HCEC 1CT (cell line): ENCODE data around the gene PLXNB2.

Experiments
- DNase-seq: peaks from one replicate; pipeline ENCODE4 v3.0.0-alpha.2; 2017

The PLXNB2 gene

DNA sequence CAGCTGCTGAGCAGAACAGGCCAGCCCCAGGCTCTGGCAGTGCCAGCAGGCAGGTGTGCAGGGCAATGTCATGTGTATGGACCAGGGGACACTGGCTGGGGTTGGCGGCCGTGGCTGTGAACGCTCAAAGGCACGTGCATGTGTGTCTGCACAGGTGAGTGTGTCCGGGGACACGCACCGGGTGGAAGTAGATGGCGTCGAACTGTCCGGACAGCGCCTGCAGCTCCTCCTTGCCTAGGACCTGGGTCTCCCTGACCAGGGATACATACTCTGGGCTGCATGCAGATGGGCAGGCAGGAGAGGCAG, 57.2 kb downstream of the PLXNB2 start:
- DNase-seq = no peak

- no peak for DNase-seq
These were observed 57.9 kb downstream of the PLXNB2 start for GRCh38 chr22:50249341-50250248.

DNA sequence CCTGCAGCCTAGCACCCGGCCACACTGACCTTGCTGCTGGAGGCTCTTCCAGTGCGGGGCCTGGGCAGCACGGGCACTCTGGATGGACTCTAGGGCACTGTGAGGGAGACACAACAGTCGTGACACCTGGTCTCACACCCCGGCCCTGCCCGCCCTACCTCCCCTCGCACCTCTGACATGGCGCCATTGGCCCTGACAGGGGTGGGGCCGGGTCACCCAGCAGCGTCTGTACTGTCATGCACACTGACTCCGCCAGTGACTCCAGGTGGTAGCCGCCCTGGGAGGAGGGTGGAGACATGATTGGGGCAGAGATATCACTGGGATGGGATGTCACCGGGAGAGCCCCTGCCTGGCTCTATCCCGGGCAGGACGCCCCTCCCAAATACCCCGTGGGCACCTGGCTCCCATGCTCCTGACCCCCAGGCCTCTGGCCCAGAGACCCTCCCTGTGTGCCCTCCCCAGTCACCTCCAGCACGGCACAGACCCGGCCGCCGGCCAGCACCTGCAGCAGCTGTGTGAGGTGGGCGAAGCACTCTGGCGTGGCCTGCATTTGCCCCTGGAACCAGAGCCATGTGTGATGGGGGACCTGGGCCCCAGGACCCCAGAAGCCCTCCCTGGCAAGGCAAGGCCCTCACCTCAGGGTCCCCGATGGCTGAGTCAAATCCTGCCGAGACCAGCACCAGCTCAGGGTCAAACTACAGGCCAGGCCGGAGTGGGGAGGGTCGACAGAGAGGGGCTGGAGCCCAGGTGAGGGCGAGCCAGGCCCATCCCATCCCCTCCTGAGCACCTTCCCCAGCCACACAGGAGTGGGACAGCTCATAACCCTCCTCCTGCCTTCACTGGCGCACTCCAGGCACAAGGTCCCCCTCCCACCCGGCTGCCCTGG, 59.0 kb downstream of the PLXNB2 start:
- DNase-seq = no peak

DNA sequence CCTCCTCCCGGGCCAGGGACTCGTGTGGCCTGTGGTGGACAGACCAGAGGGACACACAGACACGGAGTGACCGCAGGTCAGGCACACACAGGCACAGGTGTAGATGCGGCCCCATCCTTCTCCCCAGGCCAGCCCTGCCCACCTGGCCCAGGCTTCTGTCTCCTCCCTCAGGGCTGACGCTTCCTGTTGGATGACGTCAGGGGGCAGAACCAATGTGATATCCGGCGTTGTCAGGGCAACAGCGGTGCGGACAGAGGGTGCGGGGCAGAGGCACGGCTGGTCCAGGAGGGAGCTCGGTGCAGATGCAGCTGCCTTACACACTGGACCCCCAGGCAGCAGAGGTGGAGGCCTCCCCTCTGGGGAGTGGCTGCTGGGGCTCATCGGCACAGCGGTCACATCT, 59.7 kb downstream of the PLXNB2 start:
- no peak for DNase-seq

- DNase-seq = no peak
These were observed 60.9 kb downstream of the PLXNB2 start for GRCh38 chr22:50246242-50247175.

GRCh38 chr22:50245214-50246072, 62.0 kb downstream of the PLXNB2 start:
- no peak for DNase-seq

DNA sequence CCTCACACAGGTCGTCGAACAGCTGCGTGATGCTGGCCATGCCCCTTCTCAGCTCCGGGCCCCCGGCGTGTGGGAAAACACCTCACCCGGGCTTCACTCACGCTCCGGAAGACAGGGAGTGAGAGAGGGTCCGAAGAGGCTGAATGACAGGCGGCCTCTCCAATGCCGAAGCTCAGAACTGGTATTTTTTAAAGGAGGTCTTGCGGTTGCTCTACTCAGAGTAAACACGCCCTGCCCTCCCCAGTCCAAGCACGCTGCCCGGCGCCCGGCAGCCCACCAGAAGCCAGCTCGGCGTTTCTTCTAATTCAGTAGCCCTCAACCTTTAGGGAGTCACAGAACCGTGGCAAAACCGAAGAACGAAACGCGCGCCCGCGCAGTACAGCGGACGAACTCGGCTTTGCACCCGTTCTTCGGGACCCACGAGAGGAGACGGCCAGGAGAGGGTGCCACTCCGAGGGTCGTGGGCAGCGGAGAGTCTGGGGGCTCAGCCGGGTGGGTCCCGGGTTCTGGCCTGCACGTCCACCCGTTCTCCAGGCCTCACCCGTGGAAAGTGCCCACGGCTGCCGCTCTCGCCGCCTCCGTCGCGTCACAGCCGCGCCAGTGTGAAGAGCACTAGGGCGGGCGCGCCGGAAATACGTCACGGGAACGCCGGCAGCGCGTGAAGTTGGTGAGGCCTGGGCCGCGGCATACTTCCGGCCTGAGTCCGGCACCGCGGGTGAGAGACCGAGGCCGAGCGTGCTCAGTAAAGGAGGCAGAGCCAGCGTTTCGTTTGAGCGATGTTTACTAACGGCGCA, 62.8 kb downstream of the PLXNB2 start, which contains the start of gene TUBGCP6:
TUBGCP6 (minus strand) TSS at position 604 of the 794 bp plus-strand sequence; CDS start at position 40, 564 bp downstream.
- DNase-seq = peak; percentile 86

DNA sequence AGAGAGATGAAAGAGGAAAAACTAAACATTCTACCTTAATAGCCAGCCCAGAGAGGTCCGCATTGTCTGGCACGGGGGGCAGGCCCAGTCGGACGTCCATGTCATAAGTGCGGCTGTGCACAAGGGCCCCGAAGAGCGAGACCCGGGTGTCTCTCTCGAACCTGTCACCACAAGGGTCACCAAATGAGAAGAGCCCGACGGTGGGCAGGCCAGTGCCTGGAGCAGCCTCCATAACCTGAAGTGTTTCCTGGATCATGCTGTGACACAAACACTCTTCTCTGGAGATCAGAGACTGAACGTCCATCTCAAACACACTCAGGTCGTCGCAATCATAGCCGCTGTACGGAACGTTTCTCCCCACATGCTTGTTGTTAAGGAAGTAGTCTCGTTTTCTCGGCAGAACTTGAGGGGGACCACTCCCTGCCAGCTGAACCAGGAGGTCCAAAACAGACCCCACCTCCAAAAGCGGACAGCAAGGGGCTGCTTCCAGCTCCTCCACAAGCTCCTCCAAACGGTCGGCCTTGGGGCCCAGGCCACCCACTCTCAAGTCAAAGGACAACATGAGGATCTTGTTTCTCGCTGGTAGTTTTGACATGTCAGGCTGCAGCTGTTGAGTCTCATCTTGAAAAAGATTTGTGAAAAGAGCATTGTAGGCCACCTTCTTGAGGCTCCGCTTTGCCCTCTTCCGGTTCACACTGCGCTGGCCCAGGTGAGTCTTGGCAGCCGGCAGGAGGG, 63.6 kb downstream of the PLXNB2 start:
- no peak for DNase-seq

DNA sequence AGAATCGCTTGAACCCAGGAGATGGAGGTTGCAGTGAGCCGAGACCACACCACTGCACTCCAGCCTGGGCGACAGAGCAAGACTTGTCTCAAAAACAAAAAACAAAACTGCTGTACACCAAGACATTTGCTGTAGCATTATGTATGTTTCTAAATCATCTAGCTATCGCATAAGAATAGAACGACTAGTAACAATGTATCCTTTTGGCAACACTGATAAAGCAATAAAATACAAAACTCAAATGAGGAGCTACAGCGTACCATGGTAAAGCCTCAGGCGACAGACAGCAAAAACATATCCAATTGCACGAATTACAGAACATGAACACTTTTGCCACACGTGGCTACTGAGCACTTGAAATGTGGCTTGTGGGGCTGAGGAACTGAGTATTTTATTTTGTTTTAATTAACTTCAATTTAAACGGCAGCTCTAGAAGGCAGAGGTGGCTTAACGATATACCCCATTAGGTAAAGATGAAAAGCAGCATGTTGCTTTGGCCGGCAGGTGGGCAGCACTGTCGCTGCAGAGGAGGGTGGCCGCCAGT, 65.0 kb downstream of the PLXNB2 start:
- DNase-seq = no peak

GRCh38 chr22:50238755-50239154, 68.7 kb downstream of the PLXNB2 start:
- DNase-seq = no peak

- DNase-seq = no peak
These were observed 70.6 kb downstream of the PLXNB2 start for GRCh38 chr22:50236731-50237409.

DNA sequence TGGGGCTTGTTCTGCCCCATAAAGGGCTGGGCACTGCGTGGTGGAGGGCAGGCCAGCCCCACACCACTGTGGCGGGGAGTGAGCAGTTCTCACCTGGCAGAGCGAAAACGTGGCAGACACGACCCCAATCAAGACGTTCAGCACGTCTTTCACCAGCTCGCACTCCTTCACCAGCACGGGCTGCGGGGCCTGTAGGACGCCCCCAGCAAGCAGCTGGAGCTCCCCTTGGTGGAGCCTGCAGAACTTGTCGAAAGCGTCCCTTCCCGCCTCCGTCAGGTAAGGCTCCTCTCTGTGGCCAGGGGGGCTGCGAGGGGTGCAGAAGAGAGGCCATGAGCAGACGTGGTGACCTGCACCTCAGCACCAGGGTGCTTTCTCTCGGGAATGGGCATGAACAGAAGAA, 74.2 kb downstream of the PLXNB2 start:
- no peak for DNase-seq

DNA sequence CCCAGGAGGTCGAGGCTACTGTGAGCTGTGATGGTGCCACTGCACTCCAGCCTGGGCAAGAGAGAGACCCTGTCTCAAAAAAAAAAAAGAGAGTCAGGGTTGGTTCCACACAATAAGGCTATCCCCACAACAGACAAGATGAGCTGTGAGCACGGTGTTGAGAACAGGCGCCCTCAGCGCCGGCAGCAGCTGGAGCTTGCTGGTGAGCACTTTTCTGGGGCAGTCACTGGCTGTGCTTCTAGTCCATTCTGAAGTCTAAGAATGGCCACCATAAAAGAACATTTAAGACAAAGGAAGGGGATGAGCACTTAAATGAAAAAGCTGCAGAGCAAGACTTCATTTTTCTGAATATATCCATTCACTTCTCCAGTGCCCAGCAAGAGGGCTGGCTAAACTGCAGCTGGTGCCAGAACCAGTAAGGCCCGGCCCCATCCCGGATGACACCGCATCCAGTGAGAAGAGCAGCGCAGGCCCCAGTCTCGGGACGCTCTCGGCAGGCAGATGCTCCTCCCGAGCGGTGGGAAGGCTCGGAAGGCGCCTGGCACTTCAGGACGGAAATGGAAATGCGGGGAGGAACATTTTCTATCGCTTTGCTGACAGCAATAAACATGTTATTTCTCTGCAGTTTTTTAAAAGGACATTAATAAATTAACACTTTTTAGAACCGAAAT, 74.8 kb downstream of the PLXNB2 start:
- no peak for DNase-seq

- DNase-seq = no peak
These were observed 78.1 kb downstream of the PLXNB2 start for GRCh38 chr22:50229370-50229769.

DNA sequence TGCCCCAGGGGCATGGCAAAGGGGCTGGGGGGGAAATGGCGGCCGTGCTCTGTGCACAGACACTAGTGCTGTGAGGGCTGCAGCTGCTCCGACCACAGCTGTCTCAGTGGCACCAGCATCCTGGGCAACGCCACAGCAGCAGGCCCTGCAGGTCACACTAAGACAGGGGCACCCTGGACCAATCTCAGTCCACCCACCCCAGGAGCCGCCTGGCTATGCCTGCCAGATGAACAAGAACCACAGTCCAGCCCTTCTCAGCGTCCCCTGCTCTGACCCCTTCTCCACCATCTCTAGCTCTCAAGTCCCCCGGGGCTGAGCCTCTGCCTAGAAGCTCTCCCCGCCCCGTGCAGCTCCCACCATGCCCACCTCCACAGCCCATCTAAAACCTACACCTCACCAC, 79.1 kb downstream of the PLXNB2 start:
- no peak for DNase-seq

DNA sequence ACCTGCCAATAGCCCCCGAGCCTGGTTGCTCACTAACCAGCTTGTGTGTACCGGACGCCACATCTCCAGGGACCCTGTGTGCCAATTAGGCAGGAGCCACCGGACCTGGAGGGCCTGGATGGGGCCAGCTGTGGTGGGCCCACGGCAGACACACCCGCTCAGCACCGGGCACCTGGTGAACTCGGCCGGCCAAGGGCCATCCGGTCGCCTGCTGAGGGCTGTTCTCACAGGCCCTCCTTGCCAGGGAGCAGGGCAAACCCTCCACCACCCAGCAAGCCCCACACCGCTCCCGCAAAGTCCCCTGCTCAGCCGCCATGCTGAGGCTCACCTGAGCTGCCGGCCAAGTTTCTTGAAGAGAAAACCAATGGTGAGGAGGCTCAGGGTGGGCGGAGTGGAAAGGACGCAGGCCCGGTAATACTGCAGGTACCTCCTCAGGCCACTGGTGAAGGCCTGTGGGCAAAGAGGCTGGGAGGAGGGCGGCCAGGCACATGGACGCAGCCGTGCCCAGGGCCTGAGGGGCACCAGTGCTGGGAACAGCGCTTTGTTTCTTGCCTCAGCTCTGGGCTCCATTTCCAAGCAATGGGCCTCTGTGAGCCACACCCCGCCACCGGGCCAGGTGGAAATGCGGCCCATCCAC, 79.7 kb downstream of the PLXNB2 start:
- no peak for DNase-seq

DNA sequence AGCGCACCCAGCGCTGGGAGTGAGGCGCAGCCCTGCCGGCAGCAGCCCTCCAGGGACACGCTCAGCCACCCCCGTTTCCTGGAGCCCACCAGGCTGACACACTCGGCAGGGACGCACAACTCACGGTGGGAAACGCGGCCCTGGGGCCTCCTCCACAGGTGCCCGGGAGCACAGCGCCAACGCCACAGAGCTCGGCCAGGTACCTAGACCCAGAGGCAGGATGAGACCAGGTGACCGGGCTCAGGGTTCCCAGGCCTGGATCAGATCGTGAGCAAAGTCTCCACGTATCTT, 80.6 kb downstream of the PLXNB2 start:
- no peak for DNase-seq
